ENCODE results near the gene CEP41. TPM values are rescaled to one million over a fixed set of nuclear protein-coding genes. Genes with fewer than 3 reads are reported as not detected.

The CEP41 gene
- total and polyA plus RNA-seq, 2 donors (not counting 3 experiments of a cell fraction or from before 2014, with no cell fraction given) = 19.5 to 26.8 TPM

- H3K4me2 ChIP-seq (ENCODE audit: insufficient read depth, low read length) = no peak overlapping the region
- dilution Hi-C loops (cut with MboI; ENCODE audit: extremely low pct_ligation_motif_present, low sequenced_read_pairs) = no loop called here
- CTCF ChIA-PET = no interaction called here
- H3K9me3 ChIP-seq (replicated peaks; ENCODE audit: control insufficient read depth, insufficient read depth, low read length) = no peaks in the 10 kb centered on the region
- H2AFZ ChIP-seq (ENCODE audit: low read depth, low read length) = no peak overlapping the region
- no peak overlapping the region for H3K27ac ChIP-seq (ENCODE audit: insufficient read depth, low read depth, low read length)
- no peak overlapping the region for H3K9ac ChIP-seq (replicated peaks; ENCODE audit: extremely low read depth, insufficient read depth, low read length)
- H3K4me3 ChIP-seq (replicated peaks in 1 of 3; ENCODE audit: insufficient read depth in 1 of 3, low read depth in 1 of 3, low read length in 3 of 3) = no peak overlapping the region
- H3K9me1 ChIP-seq (replicated peaks; ENCODE audit: control insufficient read depth, extremely low read depth, insufficient read depth, low read length) = no peaks in the 10 kb centered on the region
- DNase-seq (ENCODE audit: low read depth, low spot score) = no peak
- BruUV-seq (replicated peaks) = no TSS peak
- no peak for FAIRE-seq
- H3K27me3 ChIP-seq (ENCODE audit: control insufficient read depth in 2 of 2, insufficient read depth in 2 of 2, low read length in 2 of 2) = no peaks in the 10 kb centered on the region
- no peaks in the 10 kb centered on the region for H3K79me2 ChIP-seq (ENCODE audit: control insufficient read depth, insufficient read depth, low read length)
- H4K20me1 ChIP-seq (replicated peaks; ENCODE audit: control insufficient read depth, extremely low read depth, insufficient read depth, low read length) = no peaks in the 10 kb centered on the region
- no peak for TF ChIP-seq EZH2 (IDR thresholded peaks at IDR 0.05; ENCODE audit: borderline replicate concordance, low read depth, low read length, severe bottlenecking)
- no peak for TF ChIP-seq JUN (IDR thresholded peaks at IDR 0.05; ENCODE audit: borderline replicate concordance, insufficient read depth, insufficient read length, low read depth)
- TF ChIP-seq POLR2AphosphoS5 (IDR thresholded peaks at IDR 0.05; ENCODE audit: insufficient read depth, low read depth, low read length) = no peak
- no peak for TF ChIP-seq POLR2A (IDR thresholded peaks at IDR 0.05; ENCODE audit: low read depth, low read length)
- TF ChIP-seq GATA2 (IDR thresholded peaks at IDR 0.05; ENCODE audit: insufficient read depth, insufficient read length, low read depth, low read length) = no peak
- TF ChIP-seq, protein P1, sequence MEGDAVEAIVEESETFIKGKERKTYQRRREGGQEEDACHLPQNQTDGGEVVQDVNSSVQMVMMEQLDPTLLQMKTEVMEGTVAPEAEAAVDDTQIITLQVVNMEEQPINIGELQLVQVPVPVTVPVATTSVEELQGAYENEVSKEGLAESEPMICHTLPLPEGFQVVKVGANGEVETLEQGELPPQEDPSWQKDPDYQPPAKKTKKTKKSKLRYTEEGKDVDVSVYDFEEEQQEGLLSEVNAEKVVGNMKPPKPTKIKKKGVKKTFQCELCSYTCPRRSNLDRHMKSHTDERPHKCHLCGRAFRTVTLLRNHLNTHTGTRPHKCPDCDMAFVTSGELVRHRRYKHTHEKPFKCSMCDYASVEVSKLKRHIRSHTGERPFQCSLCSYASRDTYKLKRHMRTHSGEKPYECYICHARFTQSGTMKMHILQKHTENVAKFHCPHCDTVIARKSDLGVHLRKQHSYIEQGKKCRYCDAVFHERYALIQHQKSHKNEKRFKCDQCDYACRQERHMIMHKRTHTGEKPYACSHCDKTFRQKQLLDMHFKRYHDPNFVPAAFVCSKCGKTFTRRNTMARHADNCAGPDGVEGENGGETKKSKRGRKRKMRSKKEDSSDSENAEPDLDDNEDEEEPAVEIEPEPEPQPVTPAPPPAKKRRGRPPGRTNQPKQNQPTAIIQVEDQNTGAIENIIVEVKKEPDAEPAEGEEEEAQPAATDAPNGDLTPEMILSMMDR (IDR thresholded peaks at IDR 0.05; ENCODE audit: extremely low read depth in 1 of 2, insufficient read depth in 1 of 2, low read depth in 1 of 2, low read length in 2 of 2) = no peak
- no peak for TF ChIP-seq MYC (IDR thresholded peaks at IDR 0.05; ENCODE audit: low read depth, low read length)
- TF ChIP-seq FOS (IDR thresholded peaks at IDR 0.05; ENCODE audit: borderline replicate concordance, insufficient read depth, low read length) = no peak
- TF ChIP-seq, protein P2, sequence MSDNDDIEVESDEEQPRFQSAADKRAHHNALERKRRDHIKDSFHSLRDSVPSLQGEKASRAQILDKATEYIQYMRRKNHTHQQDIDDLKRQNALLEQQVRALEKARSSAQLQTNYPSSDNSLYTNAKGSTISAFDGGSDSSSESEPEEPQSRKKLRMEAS (IDR thresholded peaks at IDR 0.05; ENCODE audit: insufficient read depth, insufficient read length) = no peak
- intact Hi-C loops (cut with micrococcal nuclease) = no loop called here
- H3K4me1 ChIP-seq (ENCODE audit: control insufficient read depth, extremely low read depth, insufficient read depth, low read length) = peaks cover 4% of the 10 kb centered on the region
- POLR2A ChIA-PET = interaction anchor here (0.6 kb wide), 1 partner anchor 42 kb away, joined by 3 read pairs; no protein-coding TSS in a partner anchor
- H3K36me3 ChIP-seq (ENCODE audit: control insufficient read depth in 2 of 2, extremely low read depth in 1 of 2, insufficient read depth in 2 of 2, low read length in 2 of 2) = no peaks in the 10 kb centered on the region
Measured at GRCh38 chr7:130358471-130358870, 82.3 kb downstream of the CEP41 start.

Measured in endothelial cell of umbilical vein (primary cell).